Sigmoid colon (tissue), 7 donors: ENCODE data around the gene RPEL1. TPM values are rescaled to one million over a fixed set of nuclear protein-coding genes. Genes with fewer than 3 reads are reported as not detected.

Source experiments
- DNase-seq: peaks from one replicate; pipeline ENCODE4 v3.0.0-alpha.2; 2019
- H3K27ac ChIP-seq, 4 donors: fragments of 200-600 bp; sonication (generic); one replicate each; pipeline ENCODE4 v1.5.1; 2016 to 2019; ENCODE audit warnings: mild to moderate bottlenecking in 1 of 4
- H3K27me3 ChIP-seq, 3 donors: fragments of 200-600 bp; sonication (generic); one replicate each; pipeline ENCODE4 v1.5.1; 2019; ENCODE audit warnings: mild to moderate bottlenecking in 1 of 3
- H3K36me3 ChIP-seq, 4 donors: fragments of 200-600 bp; sonication (generic); one replicate each; pipeline ENCODE4 v1.5.1; 2016 to 2019
- H3K4me1 ChIP-seq, 4 donors: fragments of 200-600 bp; sonication (generic); one replicate each; pipeline ENCODE4 v1.5.1; 2017 to 2019
- H3K4me3 ChIP-seq, 4 donors: fragments of 200-600 bp; sonication (generic); one replicate each; pipeline ENCODE4 v1.5.1; 2017 to 2019; ENCODE audit warnings: mild to moderate bottlenecking in 2 of 4, moderate library complexity in 1 of 4
- H3K9me3 ChIP-seq, 4 donors: fragments of 200-600 bp in 3 of 4; sonication (generic) in 3 of 4; one replicate each; pipeline versions ENCODE4 v1.5.1 to v1.6.1; 2013 to 2019
- EP300 ChIP-seq, 4 donors: sonication (generic); formaldehyde crosslinking; IDR thresholded peaks; one replicate each; pipeline ENCODE4 v1.6.1; 2017; ENCODE audit warnings: antibody characterized with exemption in 4 of 4
- POLR2A ChIP-seq, 2 donors: fragments of 450-650 bp; IDR thresholded peaks; one replicate each; pipeline ENCODE4 v1.6.1; 2016; ENCODE audit warnings: antibody characterized with exemption in 2 of 2, mild to moderate bottlenecking in 2 of 2, moderate library complexity in 2 of 2
- POLR2AphosphoS5 ChIP-seq, 4 donors: sonication (generic); formaldehyde crosslinking; IDR thresholded peaks; one replicate each; pipeline ENCODE4 v1.6.1; 2017; ENCODE audit warnings: antibody characterized with exemption in 4 of 4
- WGBS, 2 donors: extraction: QIAGEN DNeasy Blood & Tissue Kit; methylation state at CpG; one replicate each; pipeline ENCODE4 v1.1.7; 2013; 5-methylcytosine and 5-hydroxymethylcytosine counted together
- intact Hi-C: fragments of 100-400 bp; cut with DNase I; formaldehyde crosslinking; loops from one replicate; pipeline ENCODE4 v1.15.1; 2023
- polyA plus RNA-seq, 3 donors: library from polyadenylated mRNA; stranded (reverse); fragments of 200-250 nt; gene quantifications; one replicate each; pipeline ENCODE4 v1.2.3, GENCODE V29; 2013
- total RNA-seq, 4 donors: library from RNA; depleted of rRNA; stranded (reverse); fragments of >200 nt; gene quantifications; one replicate each; pipeline ENCODE4 v1.1.0, GENCODE V29; 2016
- TF ChIP-seq, protein P1 (sequence below), 4 experiments: fragments of 450-650 bp in 3 of 4; fragments of 200-600 bp in 1 of 4; IDR thresholded peaks; one replicate each; pipeline ENCODE4 v1.5.1; 2016 to 2019; ENCODE audit warnings: antibody characterized with exemption in 4 of 4, mild to moderate bottlenecking in 3 of 4, moderate library complexity in 2 of 4
- donor health status: healthy with polysubstance abuse.
- donor health status: Bipolar disorder and iron deficiency.
- donor health status: healthy.

The RPEL1 gene
- total and polyA plus RNA-seq, 7 donors, result 0.03 TPM; not detected in 6

DNA sequence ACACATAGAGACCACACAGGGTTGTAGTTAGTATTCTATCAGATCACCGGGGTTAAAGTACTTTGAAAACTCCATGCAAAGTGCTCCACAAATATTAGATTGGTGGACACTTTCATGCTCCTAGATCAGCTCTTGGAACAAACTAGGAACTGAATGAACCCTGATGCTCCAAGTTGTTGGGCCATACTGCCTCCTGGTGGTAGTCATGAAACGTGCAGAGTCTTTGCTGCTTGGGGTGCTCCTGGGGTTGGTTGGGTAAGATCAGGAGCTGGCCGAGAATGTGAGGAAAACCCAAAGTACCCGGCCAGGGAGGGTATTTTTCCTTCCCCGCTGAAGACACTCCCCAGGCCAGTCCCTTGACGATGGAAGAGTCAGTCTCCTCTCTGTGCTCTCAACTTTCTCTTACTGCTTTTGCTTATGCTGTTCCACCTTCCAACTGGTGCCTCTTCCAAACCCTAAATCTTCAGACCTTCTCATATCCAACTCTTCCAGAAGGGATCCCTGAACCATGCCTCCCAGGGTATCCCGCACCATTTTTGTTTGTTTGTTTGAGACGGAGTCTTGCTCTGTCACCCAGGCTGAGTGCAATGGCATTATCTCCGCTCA, 918 bp upstream of the RPEL1 start:
- TF ChIP-seq, protein P1, sequence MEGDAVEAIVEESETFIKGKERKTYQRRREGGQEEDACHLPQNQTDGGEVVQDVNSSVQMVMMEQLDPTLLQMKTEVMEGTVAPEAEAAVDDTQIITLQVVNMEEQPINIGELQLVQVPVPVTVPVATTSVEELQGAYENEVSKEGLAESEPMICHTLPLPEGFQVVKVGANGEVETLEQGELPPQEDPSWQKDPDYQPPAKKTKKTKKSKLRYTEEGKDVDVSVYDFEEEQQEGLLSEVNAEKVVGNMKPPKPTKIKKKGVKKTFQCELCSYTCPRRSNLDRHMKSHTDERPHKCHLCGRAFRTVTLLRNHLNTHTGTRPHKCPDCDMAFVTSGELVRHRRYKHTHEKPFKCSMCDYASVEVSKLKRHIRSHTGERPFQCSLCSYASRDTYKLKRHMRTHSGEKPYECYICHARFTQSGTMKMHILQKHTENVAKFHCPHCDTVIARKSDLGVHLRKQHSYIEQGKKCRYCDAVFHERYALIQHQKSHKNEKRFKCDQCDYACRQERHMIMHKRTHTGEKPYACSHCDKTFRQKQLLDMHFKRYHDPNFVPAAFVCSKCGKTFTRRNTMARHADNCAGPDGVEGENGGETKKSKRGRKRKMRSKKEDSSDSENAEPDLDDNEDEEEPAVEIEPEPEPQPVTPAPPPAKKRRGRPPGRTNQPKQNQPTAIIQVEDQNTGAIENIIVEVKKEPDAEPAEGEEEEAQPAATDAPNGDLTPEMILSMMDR (IDR thresholded peaks at IDR 0.05), result peak; percentile 69 to 85 (median 78)
- TF ChIP-seq POLR2A (IDR thresholded peaks at IDR 0.05) (no peak), EP300 (IDR thresholded peaks at IDR 0.05) (no peak)
- intact Hi-C loops, result loop anchor here (1.0 to 10.0 kb wide), 5 partner anchors 52 to 520 kb away; partner anchors contain the start of genes CYP17A1 and NT5C2
- 21 to 35% methylated on average over 9 of the region's 9 CpGs for WGBS, 2 donors
- Histone ChIP-seq H3K36me3 (no peaks in the 10 kb centered on the region), H3K27me3 (no peaks in the 10 kb centered on the region), H3K4me1 (peaks cover 0 to 14% (median 11%) of the 10 kb centered on the region in 4 donors), H3K4me3 (no peak overlapping the region), H3K9me3 (no peaks in the 10 kb centered on the region), H3K27ac (no peak overlapping the region)
- DNase-seq, result peak; percentile 88

DNA sequence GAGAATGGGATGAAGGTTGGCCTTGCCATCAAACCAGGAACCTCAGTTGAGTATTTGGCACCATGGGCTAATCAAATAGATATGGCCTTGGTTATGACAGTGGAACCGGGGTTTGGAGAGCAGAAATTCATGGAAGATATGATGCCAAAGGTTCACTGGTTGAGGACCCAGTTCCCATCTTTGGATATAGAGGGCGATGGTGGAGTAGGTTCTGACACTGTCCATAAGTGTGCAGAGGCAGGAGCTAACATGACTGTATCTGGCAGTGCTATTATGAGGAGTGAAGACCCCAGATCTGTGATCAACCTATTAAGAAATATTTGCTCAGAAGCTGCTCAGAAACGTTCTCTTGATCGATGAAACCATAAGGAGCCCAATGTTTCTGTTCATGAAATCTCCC, 637 bp downstream of the RPEL1 start:
- WGBS, 2 donors, result 72 to 81% methylated on average over 4 of the region's 4 CpGs
- Histone ChIP-seq H3K27ac (no peak overlapping the region), H3K4me3 (no peak overlapping the region), H3K9me3 (no peaks in the 10 kb centered on the region), H3K36me3 (no peaks in the 10 kb centered on the region), H3K27me3 (no peaks in the 10 kb centered on the region), H3K4me1 (peaks cover 0 to 8% (median 6%) of the 10 kb centered on the region in 4 donors)
- TF ChIP-seq POLR2A (IDR thresholded peaks at IDR 0.05) (no peak), POLR2AphosphoS5 (IDR thresholded peaks at IDR 0.05) (no peak), EP300 (IDR thresholded peaks at IDR 0.05) (no peak)
- TF ChIP-seq, protein P1 (IDR thresholded peaks at IDR 0.05), result no peak
- intact Hi-C loops, result loop anchor here (10.0 kb wide), 3 partner anchors 142 to 522 kb away; partner anchors contain the start of gene CYP17A1
- DNase-seq, result no peak

DNA sequence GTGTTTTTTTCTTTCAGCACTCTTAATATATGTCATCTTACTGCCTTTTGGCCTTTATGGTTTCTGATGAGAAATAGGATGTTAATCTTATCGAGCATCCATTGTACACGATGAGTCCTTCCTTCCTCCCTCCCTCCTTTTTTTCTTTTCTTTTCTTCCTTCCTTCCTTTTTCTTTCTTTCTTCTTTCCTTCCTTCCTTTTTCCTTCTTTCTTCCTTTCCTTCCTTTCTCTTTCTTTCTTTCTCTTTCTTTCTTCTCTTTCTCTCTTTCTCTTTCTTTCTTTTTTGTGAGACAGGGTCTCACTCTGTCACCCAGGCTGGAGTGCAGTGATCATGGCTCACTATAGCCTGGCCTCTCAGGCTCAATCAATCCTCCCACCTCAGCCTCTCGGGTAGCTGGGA, 8.4 kb downstream of the RPEL1 start:
- Histone ChIP-seq H3K27me3 (no peaks in the 10 kb centered on the region), H3K4me1 (no peaks in the 10 kb centered on the region), H3K9me3 (no peaks in the 10 kb centered on the region), H3K27ac (no peak overlapping the region), H3K36me3 (no peaks in the 10 kb centered on the region), H3K4me3 (no peak overlapping the region)
- TF ChIP-seq, protein P1 (IDR thresholded peaks at IDR 0.05), result no peak
- no peak for TF ChIP-seq POLR2AphosphoS5 (IDR thresholded peaks at IDR 0.05)
- no peak for TF ChIP-seq POLR2A (IDR thresholded peaks at IDR 0.05)
- no peak for TF ChIP-seq EP300 (IDR thresholded peaks at IDR 0.05)
- DNase-seq, result no peak
- 83 to 87% methylated on average over 3 of the region's 3 CpGs for WGBS, 2 donors
- intact Hi-C loops, result no loop called here

DNA sequence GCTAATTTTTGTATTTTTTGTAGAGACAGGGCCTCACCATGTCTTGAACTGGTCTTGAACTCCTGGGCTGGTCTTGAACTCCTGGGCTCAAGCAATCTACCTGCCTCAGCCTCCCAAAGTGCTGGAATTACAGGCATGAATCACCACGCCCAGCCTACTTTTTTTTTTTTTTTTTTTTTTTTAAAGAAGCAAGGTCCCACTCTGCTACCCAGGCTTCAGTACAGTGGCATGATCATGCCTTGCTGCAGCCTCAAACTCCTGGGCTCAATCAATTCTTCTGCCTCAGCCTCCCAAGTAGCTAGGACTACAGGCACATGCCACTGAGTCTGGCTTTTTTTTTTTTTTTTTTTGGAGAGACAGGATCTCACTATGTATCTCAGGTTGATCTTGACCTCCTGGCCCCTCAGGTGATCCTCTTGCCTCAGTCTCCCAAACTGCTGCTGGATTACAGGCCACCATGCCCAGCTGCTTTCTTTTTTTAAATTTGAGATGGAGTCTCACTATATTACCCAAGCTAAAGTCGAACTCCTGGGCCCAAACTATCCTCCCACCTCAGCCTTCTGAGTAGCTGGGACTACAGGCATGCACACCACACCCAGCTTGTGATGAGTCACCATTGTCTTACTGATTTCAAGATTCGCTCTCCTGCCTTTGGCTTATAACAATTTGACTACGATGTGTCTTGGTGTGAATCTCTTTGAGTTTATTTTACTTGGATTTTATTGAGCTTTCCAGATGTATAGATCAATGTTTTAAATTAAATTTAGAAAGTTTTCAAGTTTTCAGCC, 9.0 kb downstream of the RPEL1 start:
- DNase-seq, result no peak
- Histone ChIP-seq H3K27ac (no peak overlapping the region), H3K27me3 (no peaks in the 10 kb centered on the region), H3K9me3 (no peaks in the 10 kb centered on the region), H3K36me3 (no peaks in the 10 kb centered on the region), H3K4me3 (no peak overlapping the region), H3K4me1 (no peaks in the 10 kb centered on the region)
- intact Hi-C loops, result no loop called here
- TF ChIP-seq POLR2AphosphoS5 (IDR thresholded peaks at IDR 0.05) (no peak), POLR2A (IDR thresholded peaks at IDR 0.05) (no peak), EP300 (IDR thresholded peaks at IDR 0.05) (no peak)
- TF ChIP-seq, protein P1 (IDR thresholded peaks at IDR 0.05), result no peak
- WGBS, 2 donors, result 55 to 77% methylated on average over 4 of the region's 4 CpGs
